H1 (cell line): ENCODE measurements around the gene MOB3B. TPM values are rescaled to one million over a fixed set of nuclear protein-coding genes. Genes with fewer than 3 reads are reported as not detected.
A peak's percentile ranks its signal among the peaks of the same experiment; 100 is the strongest.

ENCODE experiments used
- CTCF ChIA-PET: fragments of 300-600 bp; sonication (Branson Sonifier 250); formaldehyde crosslinking; loops from one replicate; lab custom pipeline; 2021; ENCODE audit not compliant: partially characterized antibody; lab: Charles Lee
- POLR2A ChIA-PET: fragments of 300-600 bp; sonication (Branson Sonifier 250); formaldehyde crosslinking; loops from one replicate; lab custom pipeline; 2021; ENCODE audit warnings: inconsistent platforms; ENCODE audit not compliant: partially characterized antibody; lab: Charles Lee
- DNase-seq, 2 experiments: peaks; one replicate each; pipeline versions ENCODE4 v3.0.0 to v3.0.0-alpha.2; 2010 to 2022; ENCODE audit warnings: low spot score in 2 of 2, low read depth in 1 of 2, mixed read lengths in 1 of 2
- FAIRE-seq: peaks from 2 replicates; lab custom pipeline; 2011; peaks lifted over from hg19 to GRCh38; lab: Jason Lieb, UNC
- H2AFZ ChIP-seq: 2 replicates; pipeline ENCODE4 v1.8.1; 2012; ENCODE audit warnings: low read length, inconsistent platforms
- H2AK5ac ChIP-seq: 2 replicates; pipeline ENCODE4 v1.6.1; 2013; ENCODE audit warnings: low read depth, low read length
- H2BK120ac ChIP-seq: replicated peaks from 2 replicates; pipeline ENCODE3; 2013; ENCODE audit warnings: low read depth, low read length, inconsistent platforms
- H2BK12ac ChIP-seq: 2 replicates; pipeline ENCODE4 v1.6.1; 2013; ENCODE audit warnings: low read depth, low read length
- H2BK15ac ChIP-seq: 2 replicates; pipeline ENCODE4 v1.6.1; 2013; ENCODE audit warnings: low read length
- H2BK20ac ChIP-seq: 2 replicates; pipeline ENCODE4 v1.6.1; 2013; ENCODE audit warnings: low read length
- H2BK5ac ChIP-seq: 2 replicates; pipeline ENCODE4 v1.6.1; 2013; ENCODE audit warnings: low read depth, low read length
- H3K14ac ChIP-seq: 2 replicates; pipeline ENCODE4 v1.6.1; 2013; ENCODE audit warnings: inconsistent platforms; ENCODE audit not compliant: insufficient read length
- H3K18ac ChIP-seq: 2 replicates; pipeline ENCODE4 v1.6.1; 2013; ENCODE audit warnings: low read length; ENCODE audit errors: extremely low read depth
- H3K23ac ChIP-seq: 2 replicates; pipeline ENCODE4 v1.6.1; 2013; ENCODE audit warnings: inconsistent platforms; ENCODE audit not compliant: insufficient read length
- H3K23me2 ChIP-seq: 2 replicates; pipeline ENCODE4 v1.6.1; 2013; ENCODE audit warnings: low read depth, low read length
- H3K27ac ChIP-seq: 2 replicates; pipeline ENCODE4 v1.6.1; 2011; ENCODE audit warnings: low read depth, low read length, inconsistent platforms
- H3K27me3 ChIP-seq, 4 experiments: replicated peaks in 1 of 4; 1 replicate in 1 of 4; 2 replicates in 3 of 4; pipeline versions ENCODE4 v1.6.1 to v1.8.1; 2011 to 2013; ENCODE audit warnings: low read length in 3 of 4, mild to moderate bottlenecking in 3 of 4, inconsistent platforms in 2 of 4, mixed read lengths in 2 of 4, moderate library complexity in 1 of 4; ENCODE audit not compliant: control insufficient read depth in 3 of 4, insufficient read depth in 3 of 4; ENCODE audit errors: extremely low read depth in 1 of 4
- H3K36me3 ChIP-seq, 4 experiments: 2 replicates each; pipeline versions ENCODE4 v1.6.1 to v1.8.1; 2011 to 2013; ENCODE audit warnings: mild to moderate bottlenecking in 4 of 4, low read length in 3 of 4, moderate library complexity in 2 of 4, control low read depth in 1 of 4, inconsistent platforms in 1 of 4; ENCODE audit not compliant: insufficient read depth in 4 of 4, control insufficient read depth in 2 of 4
- H3K4ac ChIP-seq: replicated peaks from 2 replicates; pipeline ENCODE3; 2013; ENCODE audit warnings: low read length, low read depth, mixed read lengths, inconsistent platforms; ENCODE audit not compliant: insufficient read length
- H3K4me1 ChIP-seq, 4 experiments: replicated peaks in 1 of 4; 1 replicate in 1 of 4; 2 replicates in 3 of 4; pipeline versions ENCODE4 v1.6.1 to v1.8.1; 2011 to 2013; ENCODE audit warnings: low read length in 3 of 4, inconsistent platforms in 2 of 4, mixed read lengths in 1 of 4; ENCODE audit not compliant: insufficient read depth in 4 of 4, control insufficient read depth in 3 of 4
- H3K4me2 ChIP-seq, 2 experiments: 2 replicates each; pipeline versions ENCODE4 v1.6.1 to v1.8.1; 2011 to 2013; ENCODE audit warnings: low read depth in 2 of 2, low read length in 2 of 2, control low read depth in 1 of 2, inconsistent platforms in 1 of 2, mild to moderate bottlenecking in 1 of 2; ENCODE audit not compliant: insufficient read depth in 1 of 2
- H3K4me3 ChIP-seq, 4 experiments: fragments of 200-600, 300-600 bp in 1 of 4; sonication (generic), shearing (Covaris generic), sonication (Bioruptor Twin) in 1 of 4; 2 replicates each; pipeline versions ENCODE4 v1.5.1 to v1.8.1; 2011 to 2016; ENCODE audit warnings: low read length in 4 of 4, low read depth in 3 of 4, control low read depth in 2 of 4, inconsistent platforms in 2 of 4, mild to moderate bottlenecking in 2 of 4, mixed read lengths in 1 of 4, moderate library complexity in 1 of 4; ENCODE audit not compliant: insufficient read depth in 2 of 4; ENCODE audit errors: extremely low read depth in 1 of 4
- H3K56ac ChIP-seq: replicated peaks from 2 replicates; pipeline ENCODE3; 2013; ENCODE audit warnings: low read depth, mild to moderate bottlenecking, mixed read lengths, low read length, inconsistent platforms; ENCODE audit not compliant: insufficient read length
- H3K79me1 ChIP-seq: 2 replicates; pipeline ENCODE4 v1.6.1; 2013; ENCODE audit warnings: low read depth, low read length, control low read depth
- H3K79me2 ChIP-seq, 2 experiments: 2 replicates each; pipeline versions ENCODE4 v1.6.1 to v1.8.1; 2012 to 2013; ENCODE audit warnings: low read length in 2 of 2, mild to moderate bottlenecking in 2 of 2, inconsistent platforms in 1 of 2; ENCODE audit not compliant: insufficient read depth in 2 of 2, control insufficient read depth in 1 of 2
- H3K9ac ChIP-seq, 4 experiments: replicated peaks in 1 of 4; 1 replicate in 1 of 4; 2 replicates in 3 of 4; pipeline versions ENCODE4 v1.6.1 to v1.8.1; 2011 to 2013; ENCODE audit warnings: low read depth in 3 of 4, low read length in 3 of 4, control low read depth in 2 of 4, mild to moderate bottlenecking in 2 of 4, moderate library complexity in 2 of 4, inconsistent platforms in 1 of 4; ENCODE audit errors: extremely low read depth in 1 of 4
- H3K9me3 ChIP-seq, 2 experiments: 2 replicates each; pipeline versions ENCODE4 v1.6.1 to v1.8.1; 2012 to 2013; ENCODE audit warnings: mild to moderate bottlenecking in 2 of 2, moderate library complexity in 2 of 2, control low read depth in 1 of 2, inconsistent platforms in 1 of 2, low read depth in 1 of 2, low read length in 1 of 2, mixed read lengths in 1 of 2; ENCODE audit not compliant: insufficient read depth in 2 of 2
- H4K20me1 ChIP-seq, 2 experiments: replicated peaks in 1 of 2; 2 replicates each; pipeline versions ENCODE3 to v1.8.1; 2011 to 2013; ENCODE audit warnings: inconsistent platforms in 2 of 2, low read length in 2 of 2, mild to moderate bottlenecking in 1 of 2; ENCODE audit not compliant: insufficient read depth in 2 of 2, control insufficient read depth in 1 of 2
- H4K5ac ChIP-seq: 2 replicates; pipeline ENCODE4 v1.6.1; 2013; ENCODE audit warnings: low read length, low read depth, mixed read lengths, inconsistent platforms; ENCODE audit not compliant: insufficient read length
- H4K8ac ChIP-seq: 2 replicates; pipeline ENCODE4 v1.8.0; 2013; ENCODE audit warnings: mild to moderate bottlenecking, moderate library complexity, low read length, inconsistent platforms; ENCODE audit not compliant: insufficient read depth; ENCODE audit errors: extremely low read depth
- H4K91ac ChIP-seq: replicated peaks from 2 replicates; pipeline ENCODE3; 2013; ENCODE audit warnings: low read length, mixed read lengths, inconsistent platforms; ENCODE audit not compliant: insufficient read length
- BCL11A ChIP-seq, 2 experiments: IDR thresholded peaks; one replicate each; pipeline ENCODE4 v1.6.1; 2011; ENCODE audit warnings: low read depth in 2 of 2, low read length in 2 of 2, mild to moderate bottlenecking in 2 of 2
- CEBPB ChIP-seq: IDR thresholded peaks from 2 replicates; pipeline ENCODE4 v1.6.1; 2012; ENCODE audit warnings: low read depth, low read length
- EZH2 ChIP-seq: fragments of 200-600 bp; sonication (generic); IDR thresholded peaks from 2 replicates; pipeline ENCODE4 v1.7.1; 2012; ENCODE audit warnings: low read depth, mild to moderate bottlenecking, moderate library complexity, low read length, inconsistent platforms; ENCODE audit not compliant: severe bottlenecking
- HDAC2 ChIP-seq, 2 experiments: fragments of 300-600 bp in 1 of 2; sonication (generic) in 1 of 2; IDR thresholded peaks; 2 replicates each; pipeline ENCODE4 v1.6.1; 2011 to 2012; ENCODE audit warnings: low read depth in 2 of 2, low read length in 2 of 2, mild to moderate bottlenecking in 2 of 2, moderate library complexity in 2 of 2, borderline replicate concordance in 1 of 2, inconsistent platforms in 1 of 2
- JUN ChIP-seq: IDR thresholded peaks from 2 replicates; pipeline ENCODE4 v1.6.1; 2011; ENCODE audit warnings: low read depth, mild to moderate bottlenecking, improper control_type of control experiment, low read length
- SIX5 ChIP-seq: IDR thresholded peaks from 2 replicates; pipeline ENCODE4 v1.6.1; 2011; ENCODE audit warnings: mild to moderate bottlenecking, low read depth, low read length
- WGBS, 2 experiments: shearing (Covaris generic) in 1 of 2; methylation state at CpG; one replicate each; pipeline versions ENCODE4 v1.1.6 to v1.1.7; 2013 to 2015; ENCODE audit warnings: low lambda C conversion rate in 2 of 2, mixed read lengths in 2 of 2, inconsistent platforms in 1 of 2, low coverage in 1 of 2, missing lambda C conversion rate in 1 of 2; ENCODE audit not compliant: insufficient replicate concordance in 2 of 2, insufficient coverage in 1 of 2, insufficient read length in 1 of 2; ENCODE audit errors: extremely low coverage in 1 of 2, missing lambda C conversion rate in 1 of 2; 5-methylcytosine and 5-hydroxymethylcytosine counted together
- polyA plus RNA-seq, 7 experiments: library from polyadenylated mRNA; depleted of rRNA in 3 of 7; stranded (reverse) in 5 of 7; unstranded in 2 of 7; fragments of >200 nt in 5 of 7; fragments of 200-250 nt in 2 of 7; gene quantifications; 1 replicate in 5 of 7; 2 replicates in 1 of 7; 4 replicates in 1 of 7; pipeline versions ENCODE4 v1.2.1 to v1.2.3, GENCODE V29; 2011 to 2013; ENCODE audit warnings: missing spikeins in 2 of 7, mixed read lengths in 2 of 7
- total RNA-seq: library from RNA; stranded (reverse); fragmentation: NEBNext Ultra II Directional; extraction: Animal tissue kit (Norgen Biotek cat#: 25700); gene quantifications from 2 replicates; pipeline ENCODE4 v1.2.1, GENCODE V29; 2021
- TF ChIP-seq, protein P1 (sequence below): IDR thresholded peaks from 2 replicates; pipeline ENCODE4 v1.6.1; 2012; ENCODE audit warnings: low read length, inconsistent platforms

Gene MOB3B
- total and polyA plus RNA-seq, 2 of the 8 experiments (the other 6 are each of a cell fraction or from before 2014, with no cell fraction given) = 12.7 to 16.1 TPM

- FAIRE-seq (peak; percentile 39), DNase-seq (no peak)
- Histone ChIP-seq H3K18ac (no peak overlapping the region), H2BK120ac (no peak overlapping the region), H4K8ac (no peak overlapping the region), H2AFZ (no peak overlapping the region), H2BK15ac (no peak overlapping the region), H2AK5ac (no peak overlapping the region), H3K23ac (no peak overlapping the region), H3K14ac (no peak overlapping the region), H3K56ac (no peak overlapping the region), H3K4ac (no peak overlapping the region), H4K20me1 (no peaks in the 10 kb centered on the region), H3K27me3 (peaks cover 0 to 1% (median 0%) of the 10 kb centered on the region in 4 experiments; a peak in 1 of 7 replicates), H3K4me1 (peaks cover 0 to 29% (median 15%) of the 10 kb centered on the region in 4 experiments), H2BK12ac (0 out of 2 replicates have a peak overlapping the region, but pooled peaks have one; percentile 32), H2BK5ac (no peak overlapping the region), H2BK20ac (no peak overlapping the region), H3K4me2 (peak overlapping the region in 1 of 2 experiments; percentile 19; a peak in 2 of 4 replicates), H3K23me2 (no peaks in the 10 kb centered on the region), H4K5ac (no peak overlapping the region), H3K27ac (no peak overlapping the region), H3K9me3 (no peaks in the 10 kb centered on the region), H3K4me3 (no peak overlapping the region), H3K79me1 (peaks cover 4% of the 10 kb centered on the region; the same call in 1 of the 2 replicates), H3K9ac (no peak overlapping the region), H3K36me3 (no peaks in the 10 kb centered on the region; a peak in 1 of 8 replicates), H4K91ac (no peak overlapping the region), H3K79me2 (0 out of 4 replicates have a peak, but pooled peaks cover 0 to 3% of the 10 kb centered on the region in 2 experiments)
- POLR2A ChIA-PET = interaction anchor here (1.4 kb wide), 1 partner anchor 103 kb away, joined by 3 read pairs; the partner anchor contains the start of gene MOB3B
- CTCF ChIA-PET = interaction anchor here (0.8 to 1.2 kb wide), 3 partner anchors 9 to 103 kb away, joined by 3 to 4 read pairs (median 3); partner anchors contain the start of gene MOB3B
- WGBS, 2 experiments = 77% methylated on average over 5 of the region's 5 CpGs; no CpG with 5 or more reads in 1 of the 2 experiments
- TF ChIP-seq BCL11A (IDR thresholded peaks at IDR 0.05; ENCODE audit: low read depth in 2 of 2, low read length in 2 of 2) (no peak), SIX5 (no peak), JUN (no peak), HDAC2 (IDR thresholded peaks at IDR 0.05; ENCODE audit: borderline replicate concordance in 1 of 2, low read depth in 2 of 2, low read length in 2 of 2) (no peak), EZH2 (no peak), CEBPB (no peak)
- TF ChIP-seq, protein P1, sequence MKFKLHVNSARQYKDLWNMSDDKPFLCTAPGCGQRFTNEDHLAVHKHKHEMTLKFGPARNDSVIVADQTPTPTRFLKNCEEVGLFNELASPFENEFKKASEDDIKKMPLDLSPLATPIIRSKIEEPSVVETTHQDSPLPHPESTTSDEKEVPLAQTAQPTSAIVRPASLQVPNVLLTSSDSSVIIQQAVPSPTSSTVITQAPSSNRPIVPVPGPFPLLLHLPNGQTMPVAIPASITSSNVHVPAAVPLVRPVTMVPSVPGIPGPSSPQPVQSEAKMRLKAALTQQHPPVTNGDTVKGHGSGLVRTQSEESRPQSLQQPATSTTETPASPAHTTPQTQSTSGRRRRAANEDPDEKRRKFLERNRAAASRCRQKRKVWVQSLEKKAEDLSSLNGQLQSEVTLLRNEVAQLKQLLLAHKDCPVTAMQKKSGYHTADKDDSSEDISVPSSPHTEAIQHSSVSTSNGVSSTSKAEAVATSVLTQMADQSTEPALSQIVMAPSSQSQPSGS = no peak
These were observed 102.9 kb downstream of the MOB3B start for GRCh38 chr9:27426511-27427271.
